Adrenal gland (tissue), 12 donors: ENCODE measurements around the gene PFDN5. TPM values are rescaled to one million over a fixed set of nuclear protein-coding genes. Genes with fewer than 3 reads are reported as not detected.

Experiments used
- DNase-seq, 7 donors: peaks; one replicate each; pipeline ENCODE4 v3.0.0-alpha.2; 2019 to 2020
- H3K27ac ChIP-seq, 5 donors: fragments of 200-600 bp; sonication (generic) in 4 of 5; 1 replicate in 3 of 5; 2 replicates in 2 of 5; pipeline versions ENCODE4 v1.5.1 to v1.8.0; 2016 to 2020; ENCODE audit warnings: mild to moderate bottlenecking in 1 of 5
- H3K27me3 ChIP-seq: fragments of 200-600 bp; 2 replicates; pipeline ENCODE4 v1.8.0; 2021
- H3K36me3 ChIP-seq, 2 donors: fragments of 200-600 bp; replicated peaks in 1 of 2; 1 replicate in 1 of 2; 2 replicates in 1 of 2; pipeline versions ENCODE4 v1.5.1 to v1.8.0; 2018 to 2022
- H3K4me1 ChIP-seq, 2 donors: fragments of 200-600 bp; replicated peaks in 1 of 2; 1 replicate in 1 of 2; 2 replicates in 1 of 2; pipeline versions ENCODE4 v1.5.1 to v1.8.0; 2018 to 2021
- H3K4me3 ChIP-seq, 4 donors: fragments of 200-600 bp; sonication (generic) in 3 of 4; one replicate each; pipeline ENCODE4 v1.5.1; 2016 to 2018
- H3K9me3 ChIP-seq, 3 donors: fragments of 200-600 bp; sonication (generic) in 1 of 3; replicated peaks in 1 of 3; 1 replicate in 2 of 3; 2 replicates in 1 of 3; pipeline versions ENCODE4 v1.5.1 to v1.8.0; 2016 to 2021
- POLR2A ChIP-seq, 2 donors: fragments of 450-650 bp; IDR thresholded peaks; one replicate each; pipeline ENCODE4 v1.6.1; 2017; ENCODE audit warnings: antibody characterized with exemption in 2 of 2, mild to moderate bottlenecking in 2 of 2, moderate library complexity in 1 of 2
- WGBS, 4 donors: extraction: QIAGEN DNeasy Blood & Tissue Kit in 2 of 4; methylation state at CpG; one replicate each; pipeline versions ENCODE4 v1.1.5 to v1.1.7; 2013 to 2017; 5-methylcytosine and 5-hydroxymethylcytosine counted together
- intact Hi-C, 2 donors: fragments of 100-400 bp; cut with DNase I; formaldehyde crosslinking; loops; one replicate each; pipeline versions ENCODE4 v1.14.1 to v1.15.0; 2022 to 2023
- polyA plus RNA-seq, 3 donors: library from polyadenylated mRNA; stranded (reverse); fragments of 200-250 nt in 2 of 3; fragments of 350-450 nt in 1 of 3; fragmentation: Illumina TruSeq in 1 of 3; extraction: RNeasy Lipid Tissue Mini Kit (QIAGEN cat#74804) in 1 of 3; gene quantifications; one replicate each; pipeline ENCODE4 v1.2.3, GENCODE V29; 2013 to 2014
- total RNA-seq, 9 donors: library from RNA; depleted of rRNA in 4 of 9; stranded (reverse); fragments of >200 nt in 4 of 9; fragments of 120-200 nt in 1 of 9; fragmentation: NEBNext Ultra II Directional in 1 of 9; extraction: Animal tissue kit (Norgen Biotek cat#: 25700) in 1 of 9; gene quantifications; one replicate each; pipeline versions ENCODE4 v1.1.0 to v1.2.4, GENCODE V29; 2013 to 2023
- TF ChIP-seq, protein P1 (sequence below), 6 experiments: fragments of 450-650 bp in 4 of 6; fragments of 200-600 bp in 2 of 6; sonication (generic) in 1 of 6; IDR thresholded peaks; 1 replicate in 5 of 6; 2 replicates in 1 of 6; pipeline versions ENCODE4 v1.5.1 to v1.8.0; 2016 to 2021; ENCODE audit warnings: antibody characterized with exemption in 6 of 6, mild to moderate bottlenecking in 2 of 6, moderate library complexity in 1 of 6
- donor health status: healthy with polysubstance abuse.
- donor health status: Bipolar disorder and iron deficiency.
- donor health status: DM: yes; HTN: yes; CAD: no.
- donor health status: DM: no; HTN: no; CAD: no.
- donor health status: DM: no; HTN: no; CAD: no.
- donor health status: DM: yes; HTN: yes; CAD: no.

PFDN5 gene
- total and polyA plus RNA-seq, 12 donors = 501 to 2,052 (median 793) TPM

DNA sequence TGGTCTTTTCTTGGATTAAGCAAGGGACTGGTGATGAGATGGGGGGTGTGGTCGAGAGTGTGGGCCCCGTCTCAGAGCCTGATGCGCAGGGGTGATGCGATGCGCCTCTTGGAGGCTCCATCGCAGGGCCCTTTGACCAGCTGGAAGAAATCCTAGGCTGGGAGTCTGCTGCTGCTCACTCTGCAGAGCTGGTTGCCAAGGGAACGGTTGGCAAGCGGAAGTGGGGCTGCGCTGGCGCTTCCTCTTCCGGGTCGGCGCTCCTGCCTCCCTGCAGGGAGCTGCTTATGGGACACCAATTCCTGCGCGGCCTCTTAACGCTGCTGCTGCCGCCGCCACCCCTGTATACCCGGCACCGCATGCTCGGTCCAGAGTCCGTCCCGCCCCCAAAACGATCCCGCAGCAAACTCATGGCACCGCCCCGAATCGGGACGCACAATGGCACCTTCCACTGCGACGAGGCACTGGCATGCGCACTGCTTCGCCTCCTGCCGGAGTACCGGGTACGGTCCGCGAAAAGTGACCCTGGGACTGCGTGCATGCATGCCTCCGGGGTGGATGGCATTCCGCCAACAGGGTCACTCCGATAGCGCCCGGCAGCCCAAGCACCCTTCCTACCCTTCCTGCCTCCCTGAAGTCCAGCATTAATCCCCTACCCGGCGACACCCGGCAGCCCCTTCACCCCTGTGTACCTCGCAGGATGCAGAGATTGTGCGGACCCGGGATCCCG lies 4.3 kb downstream of the PFDN5 start, which contains the start of gene MYG1:
MYG1 (plus strand) TSS at position 242 of the 727 bp plus-strand sequence; CDS start at position 285, 43 bp downstream.
- Histone ChIP-seq H3K4me3 (peak within 1 kb of the TSS; percentile 10 to 84 (median 44)), H3K27me3 (no peaks in the 10 kb centered on the region), H3K27ac (peak within 1 kb of the TSS; percentile 3 to 95 (median 80)), H3K36me3 (peaks cover 0 to 37% of the 10 kb centered on the region in 2 donors), H3K9me3 (no peaks in the 10 kb centered on the region), H3K4me1 (peaks cover 12 to 70% of the 10 kb centered on the region in 2 donors)
- 0 to 11% (median 1%) methylated on average over 7 to 51 of the region's 51 CpGs for WGBS, 4 donors
- peak; percentile 86 to 94 (median 91) for DNase-seq
- intact Hi-C loops = no loop called here
- TF ChIP-seq, protein P1, sequence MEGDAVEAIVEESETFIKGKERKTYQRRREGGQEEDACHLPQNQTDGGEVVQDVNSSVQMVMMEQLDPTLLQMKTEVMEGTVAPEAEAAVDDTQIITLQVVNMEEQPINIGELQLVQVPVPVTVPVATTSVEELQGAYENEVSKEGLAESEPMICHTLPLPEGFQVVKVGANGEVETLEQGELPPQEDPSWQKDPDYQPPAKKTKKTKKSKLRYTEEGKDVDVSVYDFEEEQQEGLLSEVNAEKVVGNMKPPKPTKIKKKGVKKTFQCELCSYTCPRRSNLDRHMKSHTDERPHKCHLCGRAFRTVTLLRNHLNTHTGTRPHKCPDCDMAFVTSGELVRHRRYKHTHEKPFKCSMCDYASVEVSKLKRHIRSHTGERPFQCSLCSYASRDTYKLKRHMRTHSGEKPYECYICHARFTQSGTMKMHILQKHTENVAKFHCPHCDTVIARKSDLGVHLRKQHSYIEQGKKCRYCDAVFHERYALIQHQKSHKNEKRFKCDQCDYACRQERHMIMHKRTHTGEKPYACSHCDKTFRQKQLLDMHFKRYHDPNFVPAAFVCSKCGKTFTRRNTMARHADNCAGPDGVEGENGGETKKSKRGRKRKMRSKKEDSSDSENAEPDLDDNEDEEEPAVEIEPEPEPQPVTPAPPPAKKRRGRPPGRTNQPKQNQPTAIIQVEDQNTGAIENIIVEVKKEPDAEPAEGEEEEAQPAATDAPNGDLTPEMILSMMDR (IDR thresholded peaks at IDR 0.05) = peak in 3 of 6 experiments; percentile 33 to 46 (median 42)
- TF ChIP-seq POLR2A (IDR thresholded peaks at IDR 0.05) = peak; percentile 31 to 65

DNA sequence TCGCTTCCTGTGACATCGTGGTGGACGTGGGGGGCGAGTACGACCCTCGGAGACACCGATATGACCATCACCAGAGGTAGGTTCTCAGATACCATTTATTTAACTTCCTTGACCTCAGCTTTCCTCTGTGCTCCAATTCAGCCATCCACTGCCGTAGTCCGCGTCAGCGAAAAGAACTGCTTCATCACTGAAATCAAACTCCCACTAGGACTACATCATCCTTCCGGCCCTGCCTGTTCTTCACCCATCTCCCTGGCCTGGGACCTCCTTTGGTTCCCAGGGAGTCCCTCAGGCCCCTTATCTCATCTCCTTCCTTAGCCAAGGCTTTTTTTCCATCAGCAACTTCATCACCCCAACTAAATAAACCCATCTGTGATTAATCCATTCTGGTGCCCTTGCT lies 4.8 kb downstream of the PFDN5 start:
- Histone ChIP-seq H3K9me3 (no peaks in the 10 kb centered on the region), H3K4me1 (peaks cover 7 to 64% of the 10 kb centered on the region in 2 donors), H3K36me3 (peaks cover 0 to 38% of the 10 kb centered on the region in 2 donors), H3K4me3 (peak overlapping the region; percentile 10 to 84 (median 44)), H3K27me3 (no peaks in the 10 kb centered on the region), H3K27ac (peak overlapping the region; percentile 3 to 95 (median 80))
- DNase-seq = peak in 3 of 7 donors; percentile 35 to 43 (median 40)
- WGBS, 4 donors = 1 to 2% (median 1%) methylated on average over 12 of the region's 12 CpGs
- intact Hi-C loops = no loop called here
- TF ChIP-seq, protein P1 (IDR thresholded peaks at IDR 0.05) = no peak
- no peak for TF ChIP-seq POLR2A (IDR thresholded peaks at IDR 0.05)

DNA sequence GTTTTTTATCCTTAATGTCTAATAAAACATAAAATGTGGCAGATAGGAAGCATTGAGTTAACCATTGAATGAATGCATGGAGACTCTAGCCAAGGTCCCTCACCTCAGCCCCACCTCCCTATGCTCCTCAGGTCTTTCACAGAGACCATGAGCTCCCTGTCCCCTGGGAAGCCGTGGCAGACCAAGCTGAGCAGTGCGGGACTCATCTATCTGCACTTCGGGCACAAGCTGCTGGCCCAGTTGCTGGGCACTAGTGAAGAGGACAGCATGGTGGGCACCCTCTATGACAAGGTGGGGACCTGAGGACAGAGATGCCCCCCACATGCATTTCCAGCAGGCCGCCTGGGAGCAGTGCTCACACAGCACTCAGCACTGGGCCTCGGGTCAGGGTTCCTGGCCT lies 7.6 kb downstream of the PFDN5 start:
- TF ChIP-seq, protein P1 (IDR thresholded peaks at IDR 0.05) = no peak
- no peak for TF ChIP-seq POLR2A (IDR thresholded peaks at IDR 0.05)
- no peak overlapping the region for H3K4me3 ChIP-seq
- intact Hi-C loops = no loop called here
- peaks cover 7 to 42% of the 10 kb centered on the region in 2 donors for H3K4me1 ChIP-seq
- DNase-seq = no peak
- H3K9me3 ChIP-seq = no peaks in the 10 kb centered on the region
- 84 to 89% (median 88%) methylated on average over 3 to 5 of the region's 5 CpGs for WGBS, 4 donors
- H3K27me3 ChIP-seq = no peaks in the 10 kb centered on the region
- peaks cover 0 to 62% of the 10 kb centered on the region in 2 donors for H3K36me3 ChIP-seq
- H3K27ac ChIP-seq = no peak overlapping the region

DNA sequence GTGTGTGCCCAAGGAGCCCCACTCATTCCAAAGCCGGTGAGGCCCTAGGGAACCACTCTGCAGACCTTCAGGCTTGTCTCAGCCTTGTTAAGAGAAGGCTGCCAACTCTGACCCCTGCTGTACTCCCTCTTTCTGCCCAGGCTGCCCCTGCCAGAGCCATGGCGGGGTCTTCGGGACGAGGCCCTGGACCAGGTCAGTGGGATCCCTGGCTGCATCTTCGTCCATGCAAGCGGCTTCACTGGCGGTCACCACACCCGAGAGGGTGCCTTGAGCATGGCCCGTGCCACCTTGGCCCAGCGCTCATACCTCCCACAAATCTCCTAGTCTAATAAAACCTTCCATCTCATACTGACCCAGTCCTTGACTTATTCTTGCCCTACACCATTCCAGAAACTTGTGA lies 11.5 kb downstream of the PFDN5 start:
- H3K4me1 ChIP-seq = peaks cover 0 to 15% of the 10 kb centered on the region in 2 donors
- TF ChIP-seq POLR2A (IDR thresholded peaks at IDR 0.05) = no peak
- TF ChIP-seq, protein P1 (IDR thresholded peaks at IDR 0.05) = no peak
- intact Hi-C loops = no loop called here
- WGBS, 4 donors = 90 to 99% (median 93%) methylated on average over 10 of the region's 10 CpGs
- H3K9me3 ChIP-seq = no peaks in the 10 kb centered on the region
- no peak overlapping the region for H3K4me3 ChIP-seq
- H3K27me3 ChIP-seq = no peaks in the 10 kb centered on the region
- no peak overlapping the region for H3K27ac ChIP-seq
- DNase-seq = no peak
- H3K36me3 ChIP-seq = peaks cover 0 to 68% of the 10 kb centered on the region in 2 donors
